Memory B cell (primary cell): ENCODE measurements around the gene EVX2.

Experiments used
- ATAC-seq: fragments of 150-1000 bp; cut with Tn5 transposase; 2 replicates; pipeline ENCODE4 v1.10.0; 2021; ENCODE audit warnings: low read depth, mild to moderate bottlenecking, moderate library complexity
- DNase-seq, 2 donors: peaks; one replicate each; pipeline ENCODE4 v3.0.0; 2022; ENCODE audit warnings: low spot score in 2 of 2
- H3K27ac Mint-ChIP-seq: one replicate; pipeline ENCODE4 v1.8.0; 2022; ENCODE audit warnings: mild to moderate bottlenecking, moderate library complexity, mixed read lengths
- H3K27me3 Mint-ChIP-seq: one replicate; pipeline ENCODE4 v1.8.0; 2022; ENCODE audit warnings: mixed read lengths
- H3K36me3 Mint-ChIP-seq: one replicate; pipeline ENCODE4 v1.8.0; 2022; ENCODE audit warnings: mild to moderate bottlenecking, mixed read lengths
- H3K4me1 Mint-ChIP-seq: one replicate; pipeline ENCODE4 v1.8.0; 2022; ENCODE audit warnings: mixed read lengths
- H3K4me3 Mint-ChIP-seq: one replicate; pipeline ENCODE4 v1.8.0; 2022; ENCODE audit warnings: mild to moderate bottlenecking, moderate library complexity, mixed read lengths
- H3K9me3 Mint-ChIP-seq: one replicate; pipeline ENCODE4 v1.8.0; 2022; ENCODE audit warnings: mixed read lengths

EVX2 gene

DNA sequence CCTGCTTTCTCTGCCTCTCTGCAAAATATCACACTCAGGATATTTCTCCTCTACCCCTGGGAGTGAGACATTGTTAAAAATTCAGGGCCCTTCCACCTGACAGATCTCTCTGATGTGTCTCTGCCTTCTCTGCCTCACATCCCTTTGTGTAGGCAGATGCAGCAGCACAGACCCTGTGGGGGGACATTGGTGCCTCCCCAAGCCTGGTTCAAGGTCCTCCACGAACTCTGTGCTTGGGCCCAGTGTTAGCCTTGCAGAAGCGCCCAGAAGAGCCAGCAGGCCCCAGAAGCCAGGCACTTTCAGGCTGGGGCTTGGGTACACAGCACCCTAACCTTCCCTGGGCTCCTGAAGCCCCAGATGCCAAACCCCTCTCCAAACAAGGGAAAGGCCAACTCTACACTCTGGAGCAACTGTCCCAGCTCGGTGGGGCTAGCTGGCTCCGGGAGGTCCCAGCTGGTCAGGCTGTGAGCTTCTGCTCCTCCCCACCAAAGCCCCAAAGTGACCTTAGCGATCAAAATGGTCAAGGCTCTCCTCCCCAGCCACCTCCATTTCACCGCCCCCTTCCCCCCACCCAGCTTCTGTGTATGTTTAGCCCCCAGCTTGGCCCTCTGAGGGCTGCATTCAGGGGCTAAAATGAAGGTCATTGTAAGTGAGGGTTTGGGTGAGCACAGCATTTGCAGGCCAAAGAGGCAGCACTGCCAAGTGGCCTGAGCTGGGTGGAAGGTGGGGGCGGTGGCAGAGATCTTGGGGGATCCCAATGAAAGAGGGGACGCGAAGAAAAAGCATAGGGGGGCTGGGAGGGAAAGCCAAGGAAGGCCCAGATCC is 41.4 kb upstream of the EVX2 start:
- H3K27me3 Mint-ChIP-seq: peaks cover 27% of the 10 kb centered on the region
- no peaks in the 10 kb centered on the region for H3K9me3 Mint-ChIP-seq
- DNase-seq: no peak
- no peak overlapping the region for H3K4me3 Mint-ChIP-seq
- no peak for ATAC-seq
- peak overlapping the region; percentile 24 for H3K27ac Mint-ChIP-seq
- no peaks in the 10 kb centered on the region for H3K36me3 Mint-ChIP-seq
- H3K4me1 Mint-ChIP-seq: peaks cover 2% of the 10 kb centered on the region

DNA sequence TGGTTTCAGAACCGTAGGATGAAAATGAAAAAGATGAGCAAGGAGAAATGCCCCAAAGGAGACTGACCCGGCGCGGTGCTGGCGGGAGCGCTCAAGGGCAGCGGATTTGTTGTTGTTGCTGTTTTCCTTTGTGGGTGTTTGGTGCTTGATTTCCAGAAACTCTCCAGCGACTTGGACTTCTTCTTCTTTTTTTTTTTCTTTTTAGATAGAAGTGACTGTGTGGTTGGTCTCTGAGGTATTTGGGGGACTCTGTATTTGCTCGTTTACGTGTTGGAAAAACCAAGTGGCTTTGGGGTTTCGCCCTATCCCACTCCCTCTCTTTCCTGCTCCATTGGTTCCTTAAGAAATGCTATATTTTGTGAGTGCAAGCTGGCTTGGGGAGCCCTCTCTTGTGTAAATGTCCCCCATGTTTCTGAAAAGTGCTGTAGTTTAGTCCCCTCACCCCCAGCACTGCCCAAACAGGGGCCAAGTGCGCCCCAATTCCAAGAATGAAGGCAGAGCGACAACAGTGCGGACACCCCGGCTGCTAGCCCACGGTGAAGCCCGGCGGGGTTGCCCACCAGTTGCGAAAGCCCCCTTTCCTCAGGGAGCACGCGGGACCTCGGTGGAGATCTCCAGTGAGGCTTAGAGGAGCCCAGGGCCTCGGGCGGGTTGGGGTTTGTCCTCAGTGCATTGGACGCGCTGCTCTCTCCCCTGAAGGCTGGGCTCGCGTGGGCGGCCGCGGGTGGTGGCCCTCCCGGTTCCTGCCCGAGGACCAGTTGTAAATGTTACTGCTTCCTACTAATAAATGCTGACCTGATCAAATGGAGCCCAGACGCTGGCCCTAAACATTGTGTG is 40.6 kb upstream of the EVX2 start:
- Mint-ChIP-seq H3K9me3 (no peaks in the 10 kb centered on the region), H3K27ac (peak overlapping the region; percentile 24), H3K36me3 (no peaks in the 10 kb centered on the region), H3K4me1 (peaks cover 2% of the 10 kb centered on the region), H3K27me3 (peaks cover 34% of the 10 kb centered on the region), H3K4me3 (no peak overlapping the region)
- DNase-seq: no peak
- no peak for ATAC-seq

DNA sequence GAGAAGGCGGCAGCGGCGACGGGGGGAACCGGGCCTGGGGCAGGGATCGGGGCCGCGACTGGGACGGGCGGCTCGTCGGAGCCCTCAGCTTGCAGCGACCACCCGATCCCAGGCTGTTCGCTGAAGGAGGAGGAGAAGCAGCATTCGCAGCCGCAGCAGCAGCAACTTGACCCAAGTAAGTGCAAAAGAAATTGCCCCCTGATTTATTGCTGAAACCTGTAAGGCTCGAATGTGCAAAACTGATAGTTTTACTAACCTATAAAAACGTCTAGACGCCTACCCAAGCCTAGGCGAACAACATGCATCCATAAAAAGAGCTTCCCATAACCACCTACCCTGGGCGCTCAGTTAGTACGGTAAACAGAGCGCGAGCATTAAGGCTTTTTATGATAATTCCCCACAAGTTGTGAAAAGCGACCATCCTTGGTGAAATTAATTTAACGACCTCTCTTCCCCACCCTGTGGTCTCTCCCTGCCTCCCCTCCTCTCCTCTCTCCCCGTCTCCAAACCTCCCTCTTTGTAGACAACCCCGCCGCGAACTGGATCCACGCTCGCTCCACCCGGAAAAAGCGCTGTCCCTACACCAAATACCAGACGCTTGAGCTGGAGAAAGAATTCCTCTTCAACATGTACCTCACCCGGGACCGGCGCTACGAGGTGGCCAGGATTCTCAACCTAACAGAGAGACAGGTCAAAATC is 39.8 kb upstream of the EVX2 start:
- Mint-ChIP-seq H3K9me3 (no peaks in the 10 kb centered on the region), H3K4me1 (peaks cover 2% of the 10 kb centered on the region), H3K27me3 (peaks cover 36% of the 10 kb centered on the region), H3K27ac (no peak overlapping the region), H3K36me3 (no peaks in the 10 kb centered on the region), H3K4me3 (no peak overlapping the region)
- ATAC-seq (no peak), DNase-seq (no peak)

DNA sequence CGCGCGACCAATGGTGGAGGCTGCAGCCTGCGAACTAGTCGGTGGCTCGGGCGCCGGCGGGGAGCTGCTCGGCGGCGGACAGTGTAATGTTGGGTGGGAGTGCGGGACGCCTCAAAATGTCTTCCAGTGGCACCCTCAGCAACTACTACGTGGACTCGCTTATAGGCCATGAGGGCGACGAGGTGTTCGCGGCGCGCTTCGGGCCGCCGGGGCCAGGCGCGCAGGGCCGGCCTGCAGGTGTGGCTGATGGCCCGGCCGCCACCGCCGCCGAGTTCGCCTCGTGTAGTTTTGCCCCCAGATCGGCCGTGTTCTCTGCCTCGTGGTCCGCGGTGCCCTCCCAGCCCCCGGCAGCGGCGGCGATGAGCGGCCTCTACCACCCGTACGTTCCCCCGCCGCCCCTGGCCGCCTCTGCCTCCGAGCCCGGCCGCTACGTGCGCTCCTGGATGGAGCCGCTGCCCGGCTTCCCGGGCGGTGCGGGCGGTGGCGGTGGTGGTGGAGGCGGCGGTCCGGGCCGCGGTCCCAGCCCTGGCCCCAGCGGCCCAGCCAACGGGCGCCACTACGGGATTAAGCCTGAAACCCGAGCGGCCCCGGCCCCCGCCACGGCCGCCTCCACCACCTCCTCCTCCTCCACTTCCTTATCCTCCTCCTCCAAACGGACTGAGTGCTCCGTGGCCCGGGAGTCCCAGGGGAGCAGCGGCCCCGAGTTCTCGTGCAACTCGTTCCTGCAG is 39.1 kb upstream of the EVX2 start, which contains the start of gene HOXD9:
HOXD9 (plus strand) TSS at position 37 of the 728 bp plus-strand sequence; CDS start at position 87, 50 bp downstream.
- ATAC-seq (no peak), DNase-seq (no peak)
- Mint-ChIP-seq H3K9me3 (no peaks in the 10 kb centered on the region), H3K36me3 (no peaks in the 10 kb centered on the region), H3K4me1 (peaks cover 4% of the 10 kb centered on the region), H3K4me3 (no peak within 1 kb of the TSS), H3K27ac (no peak within 1 kb of the TSS), H3K27me3 (peaks cover 36% of the 10 kb centered on the region)

DNA sequence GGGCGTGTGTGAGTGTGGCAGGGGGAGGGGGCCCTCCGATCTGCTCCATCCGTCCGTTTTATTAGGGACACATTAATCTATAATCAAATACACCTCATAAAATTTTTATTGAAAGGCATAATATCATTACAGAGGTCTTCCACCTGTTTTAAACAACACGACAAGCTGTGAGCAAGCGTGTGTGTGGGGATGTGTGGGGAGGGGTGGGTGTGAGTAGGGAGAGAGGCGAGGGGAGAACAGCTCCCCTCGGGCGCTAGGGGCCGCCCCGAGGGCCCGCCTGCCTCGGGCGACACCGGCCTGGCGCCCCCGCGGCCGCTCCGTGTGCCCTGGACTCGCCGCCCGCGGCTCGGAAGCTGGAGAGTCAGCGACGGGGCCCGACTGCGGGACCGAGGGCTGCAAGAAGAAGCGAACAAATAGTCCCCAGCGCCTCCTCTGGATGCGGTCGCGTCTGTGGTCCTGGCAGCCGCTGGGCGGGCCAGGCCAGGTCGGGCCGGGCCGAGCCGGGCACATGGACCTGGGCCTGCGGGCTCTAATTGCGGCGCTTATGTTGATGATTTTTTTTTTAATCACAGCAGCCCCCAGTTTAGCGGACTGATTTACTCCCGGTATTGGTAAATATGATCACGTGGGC is 38.4 kb upstream of the EVX2 start:
- DNase-seq: no peak
- no peaks in the 10 kb centered on the region for H3K9me3 Mint-ChIP-seq
- peaks cover 35% of the 10 kb centered on the region for H3K27me3 Mint-ChIP-seq
- H3K4me1 Mint-ChIP-seq: peaks cover 4% of the 10 kb centered on the region
- ATAC-seq: no peak
- H3K4me3 Mint-ChIP-seq: no peak overlapping the region
- no peaks in the 10 kb centered on the region for H3K36me3 Mint-ChIP-seq
- no peak overlapping the region for H3K27ac Mint-ChIP-seq

DNA sequence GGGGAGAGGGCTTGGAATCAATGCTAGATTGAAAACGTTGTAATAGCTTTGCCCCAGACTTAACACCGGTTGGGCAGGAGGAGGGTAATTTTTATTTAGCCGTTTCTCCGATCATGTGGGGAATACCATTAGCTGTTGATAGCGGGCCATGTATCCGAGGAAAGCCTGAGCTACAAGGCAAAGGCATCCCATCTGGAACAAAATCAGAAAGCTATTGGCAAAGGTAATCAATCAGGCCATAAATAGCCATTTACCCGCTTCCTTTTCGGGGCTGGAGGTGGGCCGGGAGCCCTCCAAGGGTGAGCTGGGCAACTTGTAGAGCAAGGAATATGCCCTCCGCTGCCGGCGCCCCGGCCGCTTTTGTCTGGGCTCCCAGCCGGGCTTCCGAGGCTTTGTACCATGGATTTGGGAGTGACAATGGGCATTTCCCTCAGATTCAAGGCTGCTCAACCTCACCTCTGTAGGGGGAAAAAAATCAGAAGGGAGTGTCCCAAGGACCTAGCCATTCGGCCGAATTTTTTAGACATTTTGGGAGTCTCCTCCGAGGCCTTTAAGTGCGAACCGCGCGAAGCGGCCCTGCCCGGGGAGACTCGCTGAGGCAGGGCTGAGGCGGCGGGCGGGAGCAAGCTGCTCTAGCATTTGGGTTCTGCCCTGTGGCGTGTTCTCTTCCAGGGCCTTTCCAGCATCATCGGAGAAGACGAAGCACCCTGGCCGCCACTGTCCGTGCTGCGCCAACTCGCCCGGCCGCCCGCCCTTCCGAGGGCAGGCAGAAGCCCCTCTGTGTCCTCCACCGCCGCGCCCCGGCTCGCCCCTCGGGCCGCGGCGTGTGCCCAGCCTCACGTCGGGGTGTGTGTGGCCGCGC is 37.7 kb upstream of the EVX2 start:
- no peak overlapping the region for H3K27ac Mint-ChIP-seq
- no peak overlapping the region for H3K4me3 Mint-ChIP-seq
- DNase-seq (no peak), ATAC-seq (no peak)
- no peaks in the 10 kb centered on the region for H3K9me3 Mint-ChIP-seq
- peaks cover 4% of the 10 kb centered on the region for H3K4me1 Mint-ChIP-seq
- H3K36me3 Mint-ChIP-seq: no peaks in the 10 kb centered on the region
- H3K27me3 Mint-ChIP-seq: peaks cover 40% of the 10 kb centered on the region

DNA sequence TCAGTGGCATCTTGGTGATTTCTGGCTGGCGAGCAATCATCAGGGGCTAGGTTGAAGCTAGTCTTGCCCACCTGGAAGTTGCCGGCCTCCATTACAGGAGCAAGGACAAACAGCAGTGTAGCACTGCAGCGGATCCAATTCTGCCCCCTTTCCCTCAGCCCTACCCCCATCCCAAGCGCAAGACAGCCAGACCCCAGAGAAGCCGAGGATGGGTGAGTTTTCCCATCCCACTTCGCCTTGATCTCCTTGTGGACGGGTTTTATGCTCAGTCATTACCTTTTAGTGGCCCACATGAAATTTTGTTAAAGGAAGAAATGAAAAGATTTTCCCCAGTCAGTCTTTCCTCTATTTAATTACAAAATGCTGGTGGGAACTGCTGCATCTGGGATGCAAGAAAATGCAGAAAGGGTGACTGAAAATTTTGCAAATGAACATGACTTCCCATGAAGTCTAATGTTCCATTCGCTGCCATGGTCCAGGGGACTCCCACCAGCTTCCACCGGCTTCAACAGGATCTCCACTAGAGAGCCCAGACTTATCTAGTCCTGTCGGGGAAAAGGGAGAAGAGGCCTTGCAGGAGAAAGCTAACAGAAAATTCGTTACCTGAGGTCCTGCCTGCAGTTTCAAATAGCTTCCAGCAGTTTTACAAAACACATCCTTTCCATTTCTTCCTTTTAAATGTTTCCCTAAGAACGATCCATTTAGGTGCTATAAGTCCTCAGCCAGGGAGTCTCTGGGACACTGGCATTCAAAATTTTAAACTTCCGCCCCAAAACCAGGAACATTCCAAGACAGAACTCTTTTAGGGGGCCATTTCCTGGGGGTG is 36.8 kb upstream of the EVX2 start:
- no peak for DNase-seq
- Mint-ChIP-seq H3K36me3 (no peaks in the 10 kb centered on the region), H3K9me3 (no peaks in the 10 kb centered on the region), H3K27me3 (peaks cover 41% of the 10 kb centered on the region), H3K4me1 (peaks cover 4% of the 10 kb centered on the region), H3K27ac (no peak overlapping the region), H3K4me3 (no peak overlapping the region)
- ATAC-seq: no peak

DNA sequence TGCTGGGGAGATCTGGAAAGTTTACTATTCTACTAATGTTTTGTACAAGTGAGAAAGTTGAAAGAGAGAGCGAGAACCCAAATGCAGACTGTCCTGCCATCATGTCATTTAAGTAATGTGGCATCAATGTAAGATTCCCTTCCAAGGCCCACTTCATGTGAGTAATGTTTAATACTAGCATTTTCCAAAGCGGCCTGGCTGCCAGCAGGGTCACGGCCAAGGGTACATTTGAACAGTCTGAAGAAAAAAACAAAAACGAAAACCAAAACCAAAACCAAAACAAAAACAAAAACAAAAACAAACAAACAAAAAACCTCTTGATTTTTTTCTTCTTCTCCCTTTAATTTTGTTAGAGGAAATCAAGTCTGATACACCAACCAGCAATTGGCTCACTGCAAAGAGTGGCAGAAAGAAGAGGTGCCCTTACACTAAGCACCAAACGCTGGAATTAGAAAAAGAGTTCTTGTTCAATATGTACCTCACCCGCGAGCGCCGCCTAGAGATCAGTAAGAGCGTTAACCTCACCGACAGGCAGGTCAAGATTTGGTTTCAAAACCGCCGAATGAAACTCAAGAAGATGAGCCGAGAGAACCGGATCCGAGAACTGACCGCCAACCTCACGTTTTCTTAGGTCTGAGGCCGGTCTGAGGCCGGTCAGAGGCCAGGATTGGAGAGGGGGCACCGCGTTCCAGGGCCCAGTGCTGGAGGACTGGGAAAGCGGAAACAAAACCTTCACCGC is 35.0 kb upstream of the EVX2 start:
- H3K27ac Mint-ChIP-seq: no peak overlapping the region
- no peak overlapping the region for H3K4me3 Mint-ChIP-seq

DNA sequence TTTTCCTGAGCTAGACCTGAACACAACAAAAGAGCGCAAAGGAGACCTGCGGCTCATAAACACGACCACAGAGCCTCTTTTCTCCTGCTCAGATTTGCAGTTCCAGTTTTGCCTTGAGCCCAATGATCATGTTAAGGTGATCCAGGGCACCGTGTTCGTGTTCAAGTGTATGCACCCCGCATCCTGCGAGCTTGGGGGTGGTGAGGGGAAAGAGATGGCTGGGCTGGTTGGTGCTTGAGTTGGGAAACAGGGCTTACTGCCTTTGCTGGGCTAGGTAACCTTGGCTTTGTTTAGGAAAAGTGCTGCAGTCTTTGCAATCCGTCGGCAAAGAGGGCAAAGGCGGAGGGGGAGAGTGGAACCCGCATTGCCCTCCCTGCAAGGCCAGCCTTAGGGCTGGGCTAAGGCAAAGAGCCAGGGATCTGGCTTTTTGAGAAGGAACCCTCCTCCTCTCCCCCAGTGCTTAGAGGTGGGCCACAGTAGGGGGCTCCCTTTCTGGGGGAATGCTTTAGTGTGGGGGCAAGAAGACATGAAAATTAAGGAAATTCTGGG is 34.1 kb upstream of the EVX2 start:
- Mint-ChIP-seq H3K27me3 (peaks cover 35% of the 10 kb centered on the region), H3K36me3 (no peaks in the 10 kb centered on the region), H3K4me1 (peaks cover 4% of the 10 kb centered on the region), H3K9me3 (no peaks in the 10 kb centered on the region), H3K4me3 (no peak overlapping the region), H3K27ac (no peak overlapping the region)
- ATAC-seq: no peak
- no peak for DNase-seq

More for the DNA sequence above, 35.0 kb upstream of the EVX2 start:
- DNase-seq (no peak), ATAC-seq (no peak)
- Mint-ChIP-seq H3K4me1 (peaks cover 4% of the 10 kb centered on the region), H3K9me3 (no peaks in the 10 kb centered on the region), H3K27me3 (peaks cover 36% of the 10 kb centered on the region), H3K36me3 (no peaks in the 10 kb centered on the region)

DNA sequence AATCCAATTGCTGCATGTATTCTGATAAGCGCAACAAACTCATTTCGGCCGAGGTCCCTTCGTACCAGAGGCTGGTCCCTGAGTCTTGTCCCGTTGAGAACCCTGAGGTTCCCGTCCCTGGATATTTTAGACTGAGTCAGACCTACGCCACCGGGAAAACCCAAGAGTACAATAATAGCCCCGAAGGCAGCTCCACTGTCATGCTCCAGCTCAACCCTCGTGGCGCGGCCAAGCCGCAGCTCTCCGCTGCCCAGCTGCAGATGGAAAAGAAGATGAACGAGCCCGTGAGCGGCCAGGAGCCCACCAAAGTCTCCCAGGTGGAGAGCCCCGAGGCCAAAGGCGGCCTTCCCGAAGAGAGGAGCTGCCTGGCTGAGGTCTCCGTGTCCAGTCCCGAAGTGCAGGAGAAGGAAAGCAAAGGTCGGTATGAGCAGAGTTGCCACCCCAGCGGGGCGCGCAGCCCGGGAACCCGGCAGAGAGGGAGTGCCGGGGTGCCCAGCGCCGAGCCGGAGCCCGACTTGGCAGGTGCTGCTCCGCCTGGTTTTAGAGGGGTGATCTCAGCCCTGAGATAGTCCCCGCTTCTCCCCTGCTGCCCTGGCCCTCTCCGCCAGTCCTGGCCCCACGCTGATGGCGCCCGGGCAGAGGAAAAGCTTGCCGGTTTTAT is 33.5 kb upstream of the EVX2 start:
- Mint-ChIP-seq H3K9me3 (no peaks in the 10 kb centered on the region), H3K27ac (no peak overlapping the region)

More for the DNA sequence above, 33.5 kb upstream of the EVX2 start:
- DNase-seq: no peak
- Mint-ChIP-seq H3K36me3 (no peaks in the 10 kb centered on the region), H3K27me3 (peaks cover 35% of the 10 kb centered on the region), H3K4me3 (no peak overlapping the region), H3K4me1 (peaks cover 4% of the 10 kb centered on the region)
- ATAC-seq: no peak
